ENCODE data around the gene C8G. TPM values are rescaled to one million over a fixed set of nuclear protein-coding genes. Genes with fewer than 3 reads are reported as not detected.

The C8G gene
- total RNA-seq, 1 experiment from 2014 or later, result not detected

GRCh38 chr9:136957901-136958300 is 12.9 kb downstream of the C8G start:
- Histone ChIP-seq H3K27ac (no peak overlapping the region), H3K36me3 (no peaks in the 10 kb centered on the region), H3K4me1 (replicated peaks) (no peaks in the 10 kb centered on the region), H3K9me3 (replicated peaks) (no peaks in the 10 kb centered on the region), H3K27me3 (replicated peaks) (no peaks in the 10 kb centered on the region), H3K4me3 (no peak overlapping the region)
- DNase-seq (ENCODE audit: low read depth in 1 of 2, low spot score in 2 of 2), result no peak

GRCh38 chr9:136958473-136958872 is 13.4 kb downstream of the C8G start:
- no peaks in the 10 kb centered on the region for H3K4me1 ChIP-seq (replicated peaks)
- H3K36me3 ChIP-seq, result no peaks in the 10 kb centered on the region
- H3K27ac ChIP-seq, result no peak overlapping the region
- H3K27me3 ChIP-seq (replicated peaks), result no peaks in the 10 kb centered on the region
- DNase-seq (ENCODE audit: low read depth in 1 of 2, low spot score in 2 of 2), result no peak
- H3K4me3 ChIP-seq, result no peak overlapping the region
- no peaks in the 10 kb centered on the region for H3K9me3 ChIP-seq (replicated peaks)

- DNase-seq (ENCODE audit: low read depth in 1 of 2, low spot score in 2 of 2), result no peak
Observed at GRCh38 chr9:136958898-136959850, 14.1 kb downstream of the C8G start.

GRCh38 chr9:136960212-136960937 is 15.3 kb downstream of the C8G start:
- Histone ChIP-seq H3K9me3 (replicated peaks) (no peaks in the 10 kb centered on the region), H3K4me1 (replicated peaks) (no peaks in the 10 kb centered on the region), H3K36me3 (no peaks in the 10 kb centered on the region), H3K27me3 (replicated peaks) (no peaks in the 10 kb centered on the region), H3K4me3 (no peak overlapping the region), H3K27ac (no peak overlapping the region)
- no peak for DNase-seq (ENCODE audit: low read depth in 1 of 2, low spot score in 2 of 2)

More at GRCh38 chr9:136958898-136959850, 14.1 kb downstream of the C8G start:
- Histone ChIP-seq H3K4me3 (no peak overlapping the region), H3K27ac (no peak overlapping the region), H3K27me3 (replicated peaks) (no peaks in the 10 kb centered on the region), H3K36me3 (no peaks in the 10 kb centered on the region), H3K9me3 (replicated peaks) (no peaks in the 10 kb centered on the region), H3K4me1 (replicated peaks) (no peaks in the 10 kb centered on the region)

- no peaks in the 10 kb centered on the region for H3K36me3 ChIP-seq
- DNase-seq (ENCODE audit: low read depth in 1 of 2, low spot score in 2 of 2), result no peak
- no peak overlapping the region for H3K27ac ChIP-seq
- no peak overlapping the region for H3K4me3 ChIP-seq
- H3K27me3 ChIP-seq (replicated peaks), result peaks cover 3% of the 10 kb centered on the region; the same call in 1 of the 2 replicates
- no peaks in the 10 kb centered on the region for H3K4me1 ChIP-seq (replicated peaks)
- no peaks in the 10 kb centered on the region for H3K9me3 ChIP-seq (replicated peaks)
Observed at GRCh38 chr9:136960938-136961275, 15.9 kb downstream of the C8G start.

GRCh38 chr9:136961279-136962065 is 16.4 kb downstream of the C8G start:
- DNase-seq (ENCODE audit: low read depth in 1 of 2, low spot score in 2 of 2), result no peak
- Histone ChIP-seq H3K36me3 (no peaks in the 10 kb centered on the region), H3K9me3 (replicated peaks) (no peaks in the 10 kb centered on the region), H3K27me3 (replicated peaks) (peaks cover 8% of the 10 kb centered on the region), H3K4me1 (replicated peaks) (no peaks in the 10 kb centered on the region), H3K4me3 (no peak overlapping the region), H3K27ac (no peak overlapping the region)

GRCh38 chr9:136962163-136962562 is 17.1 kb downstream of the C8G start:
- no peak for DNase-seq (ENCODE audit: low read depth in 1 of 2, low spot score in 2 of 2)
- Histone ChIP-seq H3K27me3 (replicated peaks) (peaks cover 8% of the 10 kb centered on the region), H3K4me1 (replicated peaks) (no peaks in the 10 kb centered on the region), H3K36me3 (no peaks in the 10 kb centered on the region), H3K27ac (no peak overlapping the region), H3K9me3 (replicated peaks) (no peaks in the 10 kb centered on the region), H3K4me3 (no peak overlapping the region)

- no peaks in the 10 kb centered on the region for H3K4me1 ChIP-seq (replicated peaks)
- no peaks in the 10 kb centered on the region for H3K9me3 ChIP-seq (replicated peaks)
- no peak overlapping the region for H3K4me3 ChIP-seq
- H3K27ac ChIP-seq, result no peak overlapping the region
- DNase-seq (ENCODE audit: low read depth in 1 of 2, low spot score in 2 of 2), result no peak
- H3K27me3 ChIP-seq (replicated peaks), result peaks cover 8% of the 10 kb centered on the region
- no peaks in the 10 kb centered on the region for H3K36me3 ChIP-seq
Observed at GRCh38 chr9:136962701-136963248, 17.7 kb downstream of the C8G start.

- no peak overlapping the region for H3K4me3 ChIP-seq
- H3K36me3 ChIP-seq, result no peaks in the 10 kb centered on the region
- no peaks in the 10 kb centered on the region for H3K9me3 ChIP-seq (replicated peaks)
- H3K27ac ChIP-seq, result no peak overlapping the region
- no peaks in the 10 kb centered on the region for H3K4me1 ChIP-seq (replicated peaks)
- H3K27me3 ChIP-seq (replicated peaks), result peaks cover 8% of the 10 kb centered on the region
- DNase-seq (ENCODE audit: low read depth in 1 of 2, low spot score in 2 of 2), result no peak
Observed at GRCh38 chr9:136963341-136963740, 18.3 kb downstream of the C8G start.

GRCh38 chr9:136963751-136964150 is 18.7 kb downstream of the C8G start:
- H3K27ac ChIP-seq, result no peak overlapping the region
- H3K9me3 ChIP-seq (replicated peaks), result no peaks in the 10 kb centered on the region
- no peak for DNase-seq (ENCODE audit: low read depth in 1 of 2, low spot score in 2 of 2)
- H3K36me3 ChIP-seq, result no peaks in the 10 kb centered on the region
- H3K4me1 ChIP-seq (replicated peaks), result no peaks in the 10 kb centered on the region
- no peak overlapping the region for H3K4me3 ChIP-seq
- H3K27me3 ChIP-seq (replicated peaks), result peaks cover 8% of the 10 kb centered on the region

GRCh38 chr9:136964171-136964689 is 19.2 kb downstream of the C8G start:
- DNase-seq (ENCODE audit: low read depth in 1 of 2, low spot score in 2 of 2), result no peak

GRCh38 chr9:136964833-136965422 is 19.9 kb downstream of the C8G start:
- Histone ChIP-seq H3K36me3 (no peaks in the 10 kb centered on the region), H3K9me3 (replicated peaks) (no peaks in the 10 kb centered on the region), H3K4me1 (replicated peaks) (no peaks in the 10 kb centered on the region), H3K4me3 (no peak overlapping the region), H3K27me3 (replicated peaks) (peaks cover 8% of the 10 kb centered on the region), H3K27ac (no peak overlapping the region)
- DNase-seq (ENCODE audit: low read depth in 1 of 2, low spot score in 2 of 2), result no peak

More at GRCh38 chr9:136964171-136964689, 19.2 kb downstream of the C8G start:
- H3K27ac ChIP-seq, result no peak overlapping the region
- no peaks in the 10 kb centered on the region for H3K4me1 ChIP-seq (replicated peaks)
- H3K36me3 ChIP-seq, result no peaks in the 10 kb centered on the region
- H3K4me3 ChIP-seq, result no peak overlapping the region
- no peaks in the 10 kb centered on the region for H3K9me3 ChIP-seq (replicated peaks)
- H3K27me3 ChIP-seq (replicated peaks), result peaks cover 8% of the 10 kb centered on the region
